Testis (tissue), 3 donors: Measurements from ENCODE around the gene KCNB1. TPM values are rescaled to one million over a fixed set of nuclear protein-coding genes. Genes with fewer than 3 reads are reported as not detected.

Experiments used
- DNase-seq: peaks from one replicate; pipeline ENCODE4 v3.0.0-alpha.2; 2019
- H3K27ac ChIP-seq, 2 donors: fragments of 200-600 bp; sonication (generic); one replicate each; pipeline ENCODE4 v1.5.1; 2019
- H3K27me3 ChIP-seq: fragments of 200-600 bp; sonication (generic); one replicate; pipeline ENCODE4 v1.5.1; 2019
- H3K36me3 ChIP-seq: fragments of 200-600 bp; sonication (generic); one replicate; pipeline ENCODE4 v1.5.1; 2017; ENCODE audit warnings: low read depth; ENCODE audit errors: missing control alignments
- H3K4me1 ChIP-seq: fragments of 200-600 bp; sonication (generic); one replicate; pipeline ENCODE4 v1.5.1; 2019
- H3K4me3 ChIP-seq, 2 donors: fragments of 200-600 bp; sonication (generic); one replicate each; pipeline ENCODE4 v1.5.1; 2017 to 2019
- H3K9me3 ChIP-seq: fragments of 200-600 bp; sonication (generic); one replicate; pipeline ENCODE4 v1.5.1; 2017
- POLR2A ChIP-seq: fragments of 450-650 bp; IDR thresholded peaks from one replicate; pipeline ENCODE4 v1.6.1; 2017; ENCODE audit warnings: antibody characterized with exemption, mild to moderate bottlenecking, moderate library complexity
- WGBS, 2 donors: methylation state at CpG; one replicate each; pipeline ENCODE4 v1.1.5; 2018; 5-methylcytosine and 5-hydroxymethylcytosine counted together
- intact Hi-C: fragments of 100-400 bp; cut with DNase I; formaldehyde crosslinking; loops from one replicate; pipeline ENCODE4 v1.15.1; 2023; ENCODE audit warnings: low total_unique reads
- polyA plus RNA-seq: library from polyadenylated mRNA; stranded (reverse); fragments of 350-450 nt; fragmentation: Illumina TruSeq; extraction: RNeasy Lipid Tissue Mini Kit (QIAGEN cat#74804); gene quantifications from one replicate; pipeline ENCODE4 v1.2.3, GENCODE V29; 2014; ENCODE audit warnings: low read depth, low replicate concordance; ENCODE audit not compliant: insufficient read depth
- total RNA-seq, 2 donors: library from RNA; depleted of rRNA; stranded (reverse); fragments of >200 nt; gene quantifications; one replicate each; pipeline ENCODE4 v1.2.3, GENCODE V29; 2016
- TF ChIP-seq, protein P1 (sequence below), 3 experiments: fragments of 450-650 bp in 2 of 3; fragments of 200-600 bp in 1 of 3; sonication (generic) in 1 of 3; IDR thresholded peaks; one replicate each; pipeline ENCODE4 v1.5.1; 2016 to 2019; ENCODE audit warnings: antibody characterized with exemption in 3 of 3, mild to moderate bottlenecking in 2 of 3, moderate library complexity in 1 of 3

Gene KCNB1
- total and polyA plus RNA-seq, 3 donors from 2014 or later, result 1.5 to 4.6 (median 2.3) TPM

- Histone ChIP-seq H3K9me3 (no peaks in the 10 kb centered on the region), H3K4me1 (peaks cover 11% of the 10 kb centered on the region), H3K27ac (no peak overlapping the region), H3K4me3 (no peak overlapping the region), H3K27me3 (no peaks in the 10 kb centered on the region), H3K36me3 (no peaks in the 10 kb centered on the region)
- DNase-seq, result no peak
- TF ChIP-seq, protein P1, sequence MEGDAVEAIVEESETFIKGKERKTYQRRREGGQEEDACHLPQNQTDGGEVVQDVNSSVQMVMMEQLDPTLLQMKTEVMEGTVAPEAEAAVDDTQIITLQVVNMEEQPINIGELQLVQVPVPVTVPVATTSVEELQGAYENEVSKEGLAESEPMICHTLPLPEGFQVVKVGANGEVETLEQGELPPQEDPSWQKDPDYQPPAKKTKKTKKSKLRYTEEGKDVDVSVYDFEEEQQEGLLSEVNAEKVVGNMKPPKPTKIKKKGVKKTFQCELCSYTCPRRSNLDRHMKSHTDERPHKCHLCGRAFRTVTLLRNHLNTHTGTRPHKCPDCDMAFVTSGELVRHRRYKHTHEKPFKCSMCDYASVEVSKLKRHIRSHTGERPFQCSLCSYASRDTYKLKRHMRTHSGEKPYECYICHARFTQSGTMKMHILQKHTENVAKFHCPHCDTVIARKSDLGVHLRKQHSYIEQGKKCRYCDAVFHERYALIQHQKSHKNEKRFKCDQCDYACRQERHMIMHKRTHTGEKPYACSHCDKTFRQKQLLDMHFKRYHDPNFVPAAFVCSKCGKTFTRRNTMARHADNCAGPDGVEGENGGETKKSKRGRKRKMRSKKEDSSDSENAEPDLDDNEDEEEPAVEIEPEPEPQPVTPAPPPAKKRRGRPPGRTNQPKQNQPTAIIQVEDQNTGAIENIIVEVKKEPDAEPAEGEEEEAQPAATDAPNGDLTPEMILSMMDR (IDR thresholded peaks at IDR 0.05), result no peak
- no peak for TF ChIP-seq POLR2A
- intact Hi-C loops, result no loop called here
- 63 to 70% methylated on average over 1 of the region's 1 CpG for WGBS, 2 donors
Measured at GRCh38 chr20:49485563-49485962, 3.1 kb upstream of the KCNB1 start.

DNA sequence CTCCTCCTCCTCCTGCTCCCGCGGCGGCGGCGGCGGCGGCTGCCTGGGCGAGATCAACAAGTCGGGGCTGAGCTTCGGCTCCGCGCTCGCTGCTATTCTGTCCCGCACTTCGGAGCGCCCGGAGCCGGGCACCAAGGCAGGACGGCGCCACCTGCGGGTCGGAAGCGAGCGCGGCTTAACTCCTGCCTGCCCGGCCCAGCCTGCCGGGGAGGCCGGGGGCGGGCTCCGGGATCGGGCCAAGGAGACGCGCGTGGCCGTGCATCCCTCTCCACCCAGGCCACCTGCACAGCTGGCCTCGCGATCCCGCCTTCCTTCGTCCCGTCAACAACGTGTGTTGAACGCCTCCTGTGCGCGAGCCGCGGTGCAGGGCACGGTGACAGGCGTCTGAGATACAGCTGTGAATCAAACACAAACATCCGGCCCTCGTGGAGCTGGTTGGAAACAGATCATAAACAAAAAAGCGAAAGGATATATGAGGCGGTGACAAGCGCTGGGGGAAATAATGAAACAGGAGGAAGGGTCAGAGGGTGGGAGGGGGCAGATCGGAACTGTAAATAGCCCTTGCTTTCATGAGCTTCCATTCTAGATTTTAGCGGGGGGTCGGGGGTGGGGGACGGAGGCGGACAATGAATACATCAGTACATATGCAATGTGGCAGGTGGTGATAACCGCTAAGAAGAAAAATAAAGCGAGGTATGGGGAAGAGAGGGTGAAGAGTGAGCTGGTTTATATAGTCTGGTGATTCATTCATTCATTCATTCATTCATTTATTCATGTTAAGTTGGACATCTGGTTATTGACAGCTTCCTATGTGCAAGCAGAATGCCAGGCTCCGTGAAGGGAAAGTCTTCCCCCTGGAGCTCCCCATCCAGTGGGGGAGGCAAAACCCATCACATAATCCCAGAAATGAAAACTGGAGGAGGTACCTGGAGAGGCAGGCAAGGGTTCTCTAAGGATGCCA lies 2.0 kb upstream of the KCNB1 start:
- peak; percentile 89 for DNase-seq
- peaks cover 11% of the 10 kb centered on the region for H3K4me1 ChIP-seq

DNA sequence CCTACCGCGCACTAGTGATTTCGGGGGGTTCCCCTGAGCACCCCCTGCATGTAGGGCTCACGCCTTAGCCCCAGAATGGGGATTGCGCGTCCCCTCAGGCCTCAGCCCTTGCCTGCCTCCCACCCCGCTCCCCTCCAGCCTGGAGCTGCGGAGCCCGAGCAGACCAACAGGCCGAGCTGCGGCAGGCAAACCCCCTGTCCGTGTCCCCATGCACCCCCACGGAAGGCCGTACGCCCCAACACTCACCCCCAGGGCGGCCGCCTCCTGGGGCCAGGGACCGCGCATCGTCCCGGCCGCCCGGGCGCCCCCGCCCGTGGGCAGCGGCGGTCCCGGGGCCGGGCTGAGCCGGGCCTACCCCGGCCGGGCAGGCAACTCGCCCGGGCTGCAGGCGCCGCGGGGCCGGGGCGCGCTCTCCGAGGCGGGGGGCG lies 1.2 kb upstream of the KCNB1 start:
- Histone ChIP-seq H3K9me3 (no peaks in the 10 kb centered on the region), H3K27ac (no peak overlapping the region), H3K4me3 (peak overlapping the region; percentile 51 to 57), H3K36me3 (no peaks in the 10 kb centered on the region), H3K27me3 (no peaks in the 10 kb centered on the region), H3K4me1 (peaks cover 11% of the 10 kb centered on the region)
- TF ChIP-seq POLR2A, result no peak
- TF ChIP-seq, protein P1 (IDR thresholded peaks at IDR 0.05), result no peak
- intact Hi-C loops, result loop anchor here (5.0 kb wide), 1 partner anchor 146 kb away; no protein-coding TSS in a partner anchor
- DNase-seq, result no peak
- 0 to 1% methylated on average over 6 to 12 of the region's 44 CpGs for WGBS, 2 donors

More for the DNA sequence above, 2.0 kb upstream of the KCNB1 start:
- 2 to 3% methylated on average over 26 to 61 of the region's 61 CpGs for WGBS, 2 donors
- H3K9me3 ChIP-seq, result no peaks in the 10 kb centered on the region
- H3K36me3 ChIP-seq, result no peaks in the 10 kb centered on the region
- peak overlapping the region; percentile 51 to 56 for H3K4me3 ChIP-seq
- TF ChIP-seq, protein P1 (IDR thresholded peaks at IDR 0.05), result peak; percentile 73 to 80 (median 78)
- TF ChIP-seq POLR2A, result no peak
- intact Hi-C loops, result loop anchor here (5.0 kb wide), 1 partner anchor 147 kb away; no protein-coding TSS in a partner anchor
- H3K27me3 ChIP-seq, result no peaks in the 10 kb centered on the region
- H3K27ac ChIP-seq, result no peak overlapping the region

DNA sequence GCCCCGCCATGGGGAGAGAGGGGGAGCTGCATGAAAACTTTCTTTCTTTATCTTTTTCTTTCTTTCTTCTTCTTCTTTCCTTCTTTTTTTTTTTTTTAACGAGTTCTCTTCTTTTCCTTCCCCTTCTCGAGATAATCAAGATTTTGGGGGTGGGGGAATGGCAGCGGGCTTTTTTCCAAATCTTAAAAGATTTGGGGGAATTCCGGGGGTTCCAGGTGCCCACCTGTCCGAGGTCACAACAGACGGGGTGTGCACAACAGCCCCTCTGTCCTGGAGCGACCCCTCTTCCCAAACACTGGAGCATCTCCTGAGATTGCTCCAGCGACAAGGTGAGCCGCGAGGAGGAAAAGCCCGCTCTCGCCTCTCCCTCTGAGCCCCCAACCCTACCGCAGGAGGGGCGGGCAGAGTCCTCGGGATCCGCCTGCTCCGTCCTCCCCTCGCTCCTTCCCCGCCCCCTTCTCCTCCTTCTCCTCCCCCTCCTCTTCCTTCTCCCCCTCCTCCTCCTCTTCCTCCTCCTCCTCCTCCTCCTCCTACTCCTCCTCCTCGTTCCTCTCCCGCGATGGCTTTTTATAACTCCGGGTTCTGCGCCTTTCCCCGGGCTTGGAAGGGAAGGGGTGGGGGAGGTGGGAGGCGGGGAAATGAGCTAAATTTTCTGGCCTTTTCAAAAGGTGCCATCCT lies 689 bp upstream of the KCNB1 start:
- Histone ChIP-seq H3K4me3 (peak overlapping the region; percentile 51 to 57), H3K36me3 (no peaks in the 10 kb centered on the region), H3K27ac (no peak overlapping the region), H3K27me3 (no peaks in the 10 kb centered on the region), H3K9me3 (no peaks in the 10 kb centered on the region), H3K4me1 (peaks cover 11% of the 10 kb centered on the region)
- no peak for TF ChIP-seq POLR2A
- TF ChIP-seq, protein P1 (IDR thresholded peaks at IDR 0.05), result no peak
- 1 to 2% methylated on average over 23 to 27 of the region's 27 CpGs for WGBS, 2 donors
- intact Hi-C loops, result loop anchor here (5.0 kb wide), 1 partner anchor 146 kb away; no protein-coding TSS in a partner anchor
- no peak for DNase-seq
